ENCODE results near the gene PDE6H. TPM values are rescaled to one million over a fixed set of nuclear protein-coding genes. Genes with fewer than 3 reads are reported as not detected.

The PDE6H gene
- total and polyA plus RNA-seq, 10 of the 15 experiments (the other 5 are each of a cell fraction or from before 2014, with no cell fraction given) = 0.16 TPM; not detected in 9

DNA sequence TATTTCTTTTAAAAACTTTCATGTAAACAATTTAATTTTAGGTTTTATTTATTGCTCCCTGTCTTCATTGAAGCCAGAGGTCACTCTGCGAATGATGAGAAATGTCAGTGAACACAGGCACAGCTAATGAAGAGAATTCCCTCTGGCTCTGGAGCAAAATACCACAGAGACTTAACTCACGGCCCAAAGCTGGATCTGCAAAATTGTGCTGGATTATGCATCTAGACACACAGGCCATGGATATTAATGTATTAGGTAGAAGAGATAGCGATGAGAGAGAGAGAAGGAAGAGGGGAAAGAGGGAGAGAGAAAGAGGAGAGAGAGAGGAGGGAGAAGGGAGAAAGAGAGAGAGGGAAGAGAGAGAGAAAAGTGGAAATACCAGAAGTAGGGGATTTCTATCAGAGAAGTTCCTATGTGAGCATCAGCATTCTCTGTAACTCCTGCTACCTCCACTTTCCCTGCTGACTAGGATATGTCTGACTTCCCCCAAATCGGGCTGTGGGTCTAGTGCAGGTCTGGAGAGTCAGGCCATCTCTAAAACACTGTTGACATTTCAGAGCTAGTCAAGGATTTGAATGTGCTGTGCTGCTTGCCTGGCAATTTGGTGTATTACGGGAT lies 15.2 kb upstream of the PDE6H start (continued):
- TF ChIP-seq, protein P1, sequence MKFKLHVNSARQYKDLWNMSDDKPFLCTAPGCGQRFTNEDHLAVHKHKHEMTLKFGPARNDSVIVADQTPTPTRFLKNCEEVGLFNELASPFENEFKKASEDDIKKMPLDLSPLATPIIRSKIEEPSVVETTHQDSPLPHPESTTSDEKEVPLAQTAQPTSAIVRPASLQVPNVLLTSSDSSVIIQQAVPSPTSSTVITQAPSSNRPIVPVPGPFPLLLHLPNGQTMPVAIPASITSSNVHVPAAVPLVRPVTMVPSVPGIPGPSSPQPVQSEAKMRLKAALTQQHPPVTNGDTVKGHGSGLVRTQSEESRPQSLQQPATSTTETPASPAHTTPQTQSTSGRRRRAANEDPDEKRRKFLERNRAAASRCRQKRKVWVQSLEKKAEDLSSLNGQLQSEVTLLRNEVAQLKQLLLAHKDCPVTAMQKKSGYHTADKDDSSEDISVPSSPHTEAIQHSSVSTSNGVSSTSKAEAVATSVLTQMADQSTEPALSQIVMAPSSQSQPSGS (IDR thresholded peaks at IDR 0.05; ENCODE audit: low read length) = no peak
- TF ChIP-seq SP1 (IDR thresholded peaks at IDR 0.05; ENCODE audit: low read depth, low read length) (no peak), CHD1 (IDR thresholded peaks at IDR 0.05; ENCODE audit: low read depth, low read length) (no peak), WRNIP1 (IDR thresholded peaks at IDR 0.05; ENCODE audit: borderline replicate concordance, low read depth, low read length) (0 out of 2 replicates have a peak, but pooled peaks have one; percentile 62), GABPA (IDR thresholded peaks at IDR 0.05; ENCODE audit: low read depth) (no peak), IKZF1 (conservative IDR thresholded peaks at IDR 0.05) (peak; percentile 45), MTA3 (IDR thresholded peaks at IDR 0.05; ENCODE audit: borderline replicate concordance, low read length) (no peak), EED (IDR thresholded peaks at IDR 0.05; ENCODE audit: low read depth) (peak; percentile 56), HCFC1 (IDR thresholded peaks at IDR 0.05; ENCODE audit: low read length) (no peak), TAF1 (IDR thresholded peaks at IDR 0.05; ENCODE audit: borderline replicate concordance, low read depth, low read length) (no peak), ZSCAN29 (IDR thresholded peaks at IDR 0.05) (no peak), RUNX3 (IDR thresholded peaks at IDR 0.05; ENCODE audit: low read length) (no peak), KDM1A (IDR thresholded peaks at IDR 0.05; ENCODE audit: borderline replicate concordance) (no peak), YY1 (IDR thresholded peaks at IDR 0.05; ENCODE audit: low read depth, low read length) (no peak), CHD2 (IDR thresholded peaks at IDR 0.05; ENCODE audit: borderline replicate concordance, low read depth, low read length) (no peak)
- TF ChIP-seq, protein P2, sequence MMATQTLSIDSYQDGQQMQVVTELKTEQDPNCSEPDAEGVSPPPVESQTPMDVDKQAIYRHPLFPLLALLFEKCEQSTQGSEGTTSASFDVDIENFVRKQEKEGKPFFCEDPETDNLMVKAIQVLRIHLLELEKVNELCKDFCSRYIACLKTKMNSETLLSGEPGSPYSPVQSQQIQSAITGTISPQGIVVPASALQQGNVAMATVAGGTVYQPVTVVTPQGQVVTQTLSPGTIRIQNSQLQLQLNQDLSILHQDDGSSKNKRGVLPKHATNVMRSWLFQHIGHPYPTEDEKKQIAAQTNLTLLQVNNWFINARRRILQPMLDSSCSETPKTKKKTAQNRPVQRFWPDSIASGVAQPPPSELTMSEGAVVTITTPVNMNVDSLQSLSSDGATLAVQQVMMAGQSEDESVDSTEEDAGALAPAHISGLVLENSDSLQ (IDR thresholded peaks at IDR 0.05) = no peak
- TF ChIP-seq, protein P3, sequence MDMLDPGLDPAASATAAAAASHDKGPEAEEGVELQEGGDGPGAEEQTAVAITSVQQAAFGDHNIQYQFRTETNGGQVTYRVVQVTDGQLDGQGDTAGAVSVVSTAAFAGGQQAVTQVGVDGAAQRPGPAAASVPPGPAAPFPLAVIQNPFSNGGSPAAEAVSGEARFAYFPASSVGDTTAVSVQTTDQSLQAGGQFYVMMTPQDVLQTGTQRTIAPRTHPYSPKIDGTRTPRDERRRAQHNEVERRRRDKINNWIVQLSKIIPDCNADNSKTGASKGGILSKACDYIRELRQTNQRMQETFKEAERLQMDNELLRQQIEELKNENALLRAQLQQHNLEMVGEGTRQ (IDR thresholded peaks at IDR 0.05; ENCODE audit: borderline replicate concordance, low read depth, low read length) = no peak
- TF ChIP-seq, protein P4, sequence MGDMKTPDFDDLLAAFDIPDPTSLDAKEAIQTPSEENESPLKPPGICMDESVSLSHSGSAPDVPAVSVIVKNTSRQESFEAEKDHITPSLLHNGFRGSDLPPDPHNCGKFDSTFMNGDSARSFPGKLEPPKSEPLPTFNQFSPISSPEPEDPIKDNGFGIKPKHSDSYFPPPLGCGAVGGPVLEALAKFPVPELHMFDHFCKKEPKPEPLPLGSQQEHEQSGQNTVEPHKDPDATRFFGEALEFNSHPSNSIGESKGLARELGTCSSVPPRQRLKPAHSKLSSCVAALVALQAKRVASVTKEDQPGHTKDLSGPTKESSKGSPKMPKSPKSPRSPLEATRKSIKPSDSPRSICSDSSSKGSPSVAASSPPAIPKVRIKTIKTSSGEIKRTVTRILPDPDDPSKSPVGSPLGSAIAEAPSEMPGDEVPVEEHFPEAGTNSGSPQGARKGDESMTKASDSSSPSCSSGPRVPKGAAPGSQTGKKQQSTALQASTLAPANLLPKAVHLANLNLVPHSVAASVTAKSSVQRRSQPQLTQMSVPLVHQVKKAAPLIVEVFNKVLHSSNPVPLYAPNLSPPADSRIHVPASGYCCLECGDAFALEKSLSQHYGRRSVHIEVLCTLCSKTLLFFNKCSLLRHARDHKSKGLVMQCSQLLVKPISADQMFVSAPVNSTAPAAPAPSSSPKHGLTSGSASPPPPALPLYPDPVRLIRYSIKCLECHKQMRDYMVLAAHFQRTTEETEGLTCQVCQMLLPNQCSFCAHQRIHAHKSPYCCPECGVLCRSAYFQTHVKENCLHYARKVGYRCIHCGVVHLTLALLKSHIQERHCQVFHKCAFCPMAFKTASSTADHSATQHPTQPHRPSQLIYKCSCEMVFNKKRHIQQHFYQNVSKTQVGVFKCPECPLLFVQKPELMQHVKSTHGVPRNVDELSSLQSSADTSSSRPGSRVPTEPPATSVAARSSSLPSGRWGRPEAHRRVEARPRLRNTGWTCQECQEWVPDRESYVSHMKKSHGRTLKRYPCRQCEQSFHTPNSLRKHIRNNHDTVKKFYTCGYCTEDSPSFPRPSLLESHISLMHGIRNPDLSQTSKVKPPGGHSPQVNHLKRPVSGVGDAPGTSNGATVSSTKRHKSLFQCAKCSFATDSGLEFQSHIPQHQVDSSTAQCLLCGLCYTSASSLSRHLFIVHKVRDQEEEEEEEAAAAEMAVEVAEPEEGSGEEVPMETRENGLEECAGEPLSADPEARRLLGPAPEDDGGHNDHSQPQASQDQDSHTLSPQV (IDR thresholded peaks at IDR 0.05) = no peak
- TF ChIP-seq, protein P5, sequence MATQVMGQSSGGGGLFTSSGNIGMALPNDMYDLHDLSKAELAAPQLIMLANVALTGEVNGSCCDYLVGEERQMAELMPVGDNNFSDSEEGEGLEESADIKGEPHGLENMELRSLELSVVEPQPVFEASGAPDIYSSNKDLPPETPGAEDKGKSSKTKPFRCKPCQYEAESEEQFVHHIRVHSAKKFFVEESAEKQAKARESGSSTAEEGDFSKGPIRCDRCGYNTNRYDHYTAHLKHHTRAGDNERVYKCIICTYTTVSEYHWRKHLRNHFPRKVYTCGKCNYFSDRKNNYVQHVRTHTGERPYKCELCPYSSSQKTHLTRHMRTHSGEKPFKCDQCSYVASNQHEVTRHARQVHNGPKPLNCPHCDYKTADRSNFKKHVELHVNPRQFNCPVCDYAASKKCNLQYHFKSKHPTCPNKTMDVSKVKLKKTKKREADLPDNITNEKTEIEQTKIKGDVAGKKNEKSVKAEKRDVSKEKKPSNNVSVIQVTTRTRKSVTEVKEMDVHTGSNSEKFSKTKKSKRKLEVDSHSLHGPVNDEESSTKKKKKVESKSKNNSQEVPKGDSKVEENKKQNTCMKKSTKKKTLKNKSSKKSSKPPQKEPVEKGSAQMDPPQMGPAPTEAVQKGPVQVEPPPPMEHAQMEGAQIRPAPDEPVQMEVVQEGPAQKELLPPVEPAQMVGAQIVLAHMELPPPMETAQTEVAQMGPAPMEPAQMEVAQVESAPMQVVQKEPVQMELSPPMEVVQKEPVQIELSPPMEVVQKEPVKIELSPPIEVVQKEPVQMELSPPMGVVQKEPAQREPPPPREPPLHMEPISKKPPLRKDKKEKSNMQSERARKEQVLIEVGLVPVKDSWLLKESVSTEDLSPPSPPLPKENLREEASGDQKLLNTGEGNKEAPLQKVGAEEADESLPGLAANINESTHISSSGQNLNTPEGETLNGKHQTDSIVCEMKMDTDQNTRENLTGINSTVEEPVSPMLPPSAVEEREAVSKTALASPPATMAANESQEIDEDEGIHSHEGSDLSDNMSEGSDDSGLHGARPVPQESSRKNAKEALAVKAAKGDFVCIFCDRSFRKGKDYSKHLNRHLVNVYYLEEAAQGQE (IDR thresholded peaks at IDR 0.05; ENCODE audit: low read depth, low read length) = no peak
